Loucy (cell line): ENCODE data around the gene PEX14.

Experiments used
- CTCF ChIP-seq: fragments of 200-600 bp; sonication (generic); conservative IDR thresholded peaks from 2 replicates; pipeline ENCODE4 v1.5.1; 2014; ENCODE audit warnings: mild to moderate bottlenecking, antibody characterized with exemption, low read length
- EZH2phosphoT487 ChIP-seq: fragments of 200-600 bp; IDR thresholded peaks from 2 replicates; pipeline ENCODE4 v1.6.1; 2018; ENCODE audit warnings: antibody characterized with exemption, mild to moderate bottlenecking, moderate library complexity, borderline replicate concordance

GRCh38 chr1:10656431-10656830 lies 181.7 kb downstream of the PEX14 start:
- TF ChIP-seq CTCF (no peak), EZH2phosphoT487 (no peak)
